GM18520 (cell line): ENCODE data around the gene CUEDC1.
"Not testable (repeated sequence)": the region's sequence is repeated elsewhere in the genome, so short reads cannot be mapped to it uniquely, and the experiment has no call there.

Experiments
- ATAC-seq: cut with Tn5 transposase; IDR thresholded peaks from one replicate; pipeline ENCODE4 v1.9.1; 2021; ENCODE audit not compliant: unreplicated experiment

CUEDC1 gene

GRCh38 chr17:57986841-57987580 lies 31.8 kb upstream of the CUEDC1 start:
- ATAC-seq = no peak

- no peak for ATAC-seq
These were observed 30.4 kb upstream of the CUEDC1 start for GRCh38 chr17:57985675-57985974.

- no peak for ATAC-seq
These were observed 29.9 kb upstream of the CUEDC1 start for GRCh38 chr17:57984936-57985674.

GRCh38 chr17:57984261-57984890 lies 29.2 kb upstream of the CUEDC1 start:
- ATAC-seq = no peak

- no peak for ATAC-seq
These were observed 28.2 kb upstream of the CUEDC1 start for GRCh38 chr17:57983446-57983845.

GRCh38 chr17:57982452-57983170 lies 27.4 kb upstream of the CUEDC1 start:
- no peak for ATAC-seq

- ATAC-seq = no peak
These were observed 25.3 kb upstream of the CUEDC1 start for GRCh38 chr17:57980522-57980921.

GRCh38 chr17:57979076-57979475 lies 23.9 kb upstream of the CUEDC1 start:
- no peak for ATAC-seq

- no peak for ATAC-seq
These were observed 21.4 kb upstream of the CUEDC1 start for GRCh38 chr17:57976594-57976993.

GRCh38 chr17:57975044-57975443 lies 19.8 kb upstream of the CUEDC1 start:
- ATAC-seq = no peak

GRCh38 chr17:57974053-57974824 lies 19.0 kb upstream of the CUEDC1 start:
- not testable (repeated sequence) for ATAC-seq

GRCh38 chr17:57972151-57972550 lies 16.9 kb upstream of the CUEDC1 start:
- no peak for ATAC-seq

- no peak for ATAC-seq
These were observed 16.4 kb upstream of the CUEDC1 start for GRCh38 chr17:57971572-57971971.

- no peak for ATAC-seq
These were observed 15.5 kb upstream of the CUEDC1 start for GRCh38 chr17:57970710-57971109.

- ATAC-seq = no peak
These were observed 13.2 kb upstream of the CUEDC1 start for GRCh38 chr17:57968456-57968855.

- ATAC-seq = no peak
These were observed 11.7 kb upstream of the CUEDC1 start for GRCh38 chr17:57966875-57967274.

GRCh38 chr17:57966246-57966645 lies 11.0 kb upstream of the CUEDC1 start:
- no peak for ATAC-seq

GRCh38 chr17:57965521-57966160 lies 10.4 kb upstream of the CUEDC1 start:
- no peak for ATAC-seq

- ATAC-seq = no peak
These were observed 7.9 kb upstream of the CUEDC1 start for GRCh38 chr17:57963149-57963511.
